Astrocyte (in vitro differentiated cells and primary cell): ENCODE measurements around the gene YBX1. TPM values are rescaled to one million over a fixed set of nuclear protein-coding genes. Genes with fewer than 3 reads are reported as not detected.

Experiments used
- DNase-seq: peaks from one replicate; pipeline ENCODE4 v3.0.0-alpha.2; 2010; ENCODE audit warnings: low read depth
- FAIRE-seq: peaks from 2 replicates; lab custom pipeline; 2011; peaks lifted over from hg19 to GRCh38; lab: Jason Lieb, UNC
- H2AFZ ChIP-seq: 2 replicates; pipeline ENCODE4 v1.6.0; 2012; ENCODE audit warnings: low read depth, low read length, inconsistent platforms
- H3K27ac ChIP-seq: 2 replicates; pipeline ENCODE4 v1.5.1; 2011; ENCODE audit warnings: low read depth, low read length, inconsistent platforms
- H3K27me3 ChIP-seq: 2 replicates; pipeline ENCODE4 v1.6.0; 2011; ENCODE audit warnings: low read length, inconsistent platforms; ENCODE audit not compliant: insufficient read depth
- H3K36me3 ChIP-seq: 2 replicates; pipeline ENCODE4 v1.5.1; 2011; ENCODE audit warnings: low read length, inconsistent platforms; ENCODE audit not compliant: insufficient read depth
- H3K4me1 ChIP-seq: 2 replicates; pipeline ENCODE4 v1.5.1; 2011; ENCODE audit warnings: low read length, inconsistent platforms; ENCODE audit not compliant: insufficient read depth
- H3K4me2 ChIP-seq: 2 replicates; pipeline ENCODE4 v1.6.0; 2012; ENCODE audit warnings: low read length, inconsistent platforms
- H3K4me3 ChIP-seq: 2 replicates; pipeline ENCODE4 v1.5.1; 2011; ENCODE audit warnings: low read depth, mild to moderate bottlenecking, low read length, inconsistent platforms; ENCODE audit not compliant: insufficient read depth
- H3K79me2 ChIP-seq: 2 replicates; pipeline ENCODE4 v1.6.0; 2012; ENCODE audit warnings: mild to moderate bottlenecking, low read length, inconsistent platforms; ENCODE audit not compliant: insufficient read depth
- H3K9ac ChIP-seq: 2 replicates; pipeline ENCODE4 v1.6.0; 2012; ENCODE audit warnings: mild to moderate bottlenecking, low read length, inconsistent platforms
- H3K9me3 ChIP-seq: 2 replicates; pipeline ENCODE4 v1.5.1; 2012; ENCODE audit warnings: low read depth, mild to moderate bottlenecking, low read length, inconsistent platforms; ENCODE audit not compliant: insufficient read depth
- H4K20me1 ChIP-seq: 2 replicates; pipeline ENCODE4 v1.6.0; 2012; ENCODE audit warnings: low read length, inconsistent platforms; ENCODE audit not compliant: insufficient read depth
- H3K27ac Mint-ChIP-seq: one replicate; pipeline ENCODE4 v1.8.0; 2021; ENCODE audit warnings: mild to moderate bottlenecking, mixed read lengths; ENCODE audit not compliant: unreplicated experiment
- H3K27me3 Mint-ChIP-seq: one replicate; pipeline ENCODE4 v1.8.0; 2021; ENCODE audit warnings: low read depth, mixed read lengths; ENCODE audit not compliant: unreplicated experiment
- H3K36me3 Mint-ChIP-seq: one replicate; pipeline ENCODE4 v1.8.0; 2021; ENCODE audit warnings: low read depth, mixed read lengths; ENCODE audit not compliant: unreplicated experiment
- H3K4me1 Mint-ChIP-seq: one replicate; pipeline ENCODE4 v1.8.0; 2021; ENCODE audit warnings: low read depth, mixed read lengths; ENCODE audit not compliant: unreplicated experiment
- H3K4me3 Mint-ChIP-seq: one replicate; pipeline ENCODE4 v1.8.0; 2021; ENCODE audit warnings: mild to moderate bottlenecking, moderate library complexity, mixed read lengths; ENCODE audit not compliant: unreplicated experiment
- H3K9me3 Mint-ChIP-seq: one replicate; pipeline ENCODE4 v1.8.0; 2021; ENCODE audit warnings: mild to moderate bottlenecking, mixed read lengths; ENCODE audit not compliant: unreplicated experiment
- CTCF ChIP-seq: IDR thresholded peaks from 2 replicates; pipeline ENCODE4 v1.5.1; 2011; ENCODE audit warnings: low read depth, mild to moderate bottlenecking, inconsistent platforms, low read length, moderate library complexity; ENCODE audit not compliant: insufficient read depth
- EZH2 ChIP-seq: IDR thresholded peaks from 2 replicates; pipeline ENCODE4 v1.6.1; 2012; ENCODE audit warnings: mild to moderate bottlenecking, low read length, inconsistent platforms; ENCODE audit not compliant: insufficient read depth
- total RNA-seq: library from RNA; stranded (reverse); gene quantifications from 2 replicates; pipeline ENCODE4 v1.2.1, GENCODE V29; 2021

YBX1 gene
- total RNA-seq, 1 donor from 2014 or later = 872 TPM

GRCh38 chr1:42743317-42744147 lies 61.3 kb downstream of the YBX1 start:
- no peaks in the 10 kb centered on the region for H3K9me3 ChIP-seq
- H3K27ac Mint-ChIP-seq = no peak overlapping the region
- H3K4me1 ChIP-seq = no peaks in the 10 kb centered on the region
- no peak for DNase-seq
- no peak overlapping the region for H3K4me3 Mint-ChIP-seq
- H3K4me1 Mint-ChIP-seq = peaks cover 5% of the 10 kb centered on the region
- no peak overlapping the region for H3K4me3 ChIP-seq
- H3K9ac ChIP-seq = no peak overlapping the region
- H3K36me3 ChIP-seq = peaks cover 8% of the 10 kb centered on the region
- no peak for TF ChIP-seq CTCF
- TF ChIP-seq EZH2 = no peak
- no peak for FAIRE-seq
- H3K79me2 ChIP-seq = no peaks in the 10 kb centered on the region
- H3K9me3 Mint-ChIP-seq = peaks cover 2% of the 10 kb centered on the region
- H4K20me1 ChIP-seq = peaks cover 36% of the 10 kb centered on the region
- no peaks in the 10 kb centered on the region for H3K27me3 ChIP-seq
- H3K27ac ChIP-seq = no peak overlapping the region
- peaks cover 3% of the 10 kb centered on the region for H3K27me3 Mint-ChIP-seq
- H3K36me3 Mint-ChIP-seq = peaks cover 20% of the 10 kb centered on the region
- no peak overlapping the region for H3K4me2 ChIP-seq
- no peak overlapping the region for H2AFZ ChIP-seq

GRCh38 chr1:42744148-42744413 lies 61.9 kb downstream of the YBX1 start:
- Histone ChIP-seq H3K27me3 (no peaks in the 10 kb centered on the region), H3K79me2 (no peaks in the 10 kb centered on the region), H3K4me3 (no peak overlapping the region), H3K4me2 (no peak overlapping the region), H3K9me3 (no peaks in the 10 kb centered on the region), H3K9ac (no peak overlapping the region), H3K36me3 (peaks cover 13% of the 10 kb centered on the region), H3K4me1 (no peaks in the 10 kb centered on the region), H2AFZ (no peak overlapping the region), H3K27ac (no peak overlapping the region), H4K20me1 (peaks cover 42% of the 10 kb centered on the region)
- Mint-ChIP-seq H3K4me1 (peaks cover 5% of the 10 kb centered on the region), H3K4me3 (no peak overlapping the region), H3K9me3 (peaks cover 2% of the 10 kb centered on the region), H3K27ac (no peak overlapping the region), H3K27me3 (peaks cover 3% of the 10 kb centered on the region), H3K36me3 (peaks cover 25% of the 10 kb centered on the region)
- TF ChIP-seq EZH2 (no peak), CTCF (no peak)
- no peak for DNase-seq
- FAIRE-seq = no peak

- Histone ChIP-seq H4K20me1 (peaks cover 53% of the 10 kb centered on the region), H3K4me1 (no peaks in the 10 kb centered on the region), H3K9ac (no peak overlapping the region), H3K36me3 (peaks cover 23% of the 10 kb centered on the region), H3K27ac (no peak overlapping the region), H3K79me2 (no peaks in the 10 kb centered on the region), H3K4me3 (no peak overlapping the region), H3K27me3 (no peaks in the 10 kb centered on the region), H3K4me2 (no peak overlapping the region), H3K9me3 (no peaks in the 10 kb centered on the region), H2AFZ (no peak overlapping the region)
- DNase-seq (no peak), FAIRE-seq (no peak)
- TF ChIP-seq EZH2 = no peak
- no peak for TF ChIP-seq CTCF
- no peak overlapping the region for H3K4me3 Mint-ChIP-seq
- H3K9me3 Mint-ChIP-seq = peaks cover 2% of the 10 kb centered on the region
- peaks cover 36% of the 10 kb centered on the region for H3K36me3 Mint-ChIP-seq
- no peaks in the 10 kb centered on the region for H3K27me3 Mint-ChIP-seq
- H3K27ac Mint-ChIP-seq = no peak overlapping the region
- H3K4me1 Mint-ChIP-seq = no peaks in the 10 kb centered on the region
These were observed 63.6 kb downstream of the YBX1 start for GRCh38 chr1:42745851-42746250.
